H1 (cell line): ENCODE measurements around the gene PLCL1. TPM values are rescaled to one million over a fixed set of nuclear protein-coding genes. Genes with fewer than 3 reads are reported as not detected.

ENCODE experiments used
- CBX5 ChIP-seq: fragments of 300-800, 300-1000 bp; sonication (generic); IDR thresholded peaks from 2 replicates; pipeline ENCODE4 v1.7.1; 2016; ENCODE audit warnings: antibody characterized with exemption, low read length, low read depth
- GABPA ChIP-seq: IDR thresholded peaks from 2 replicates; pipeline ENCODE4 v1.6.1; 2011; ENCODE audit warnings: mild to moderate bottlenecking, low read length, moderate library complexity, borderline replicate concordance; ENCODE audit not compliant: insufficient read depth
- HDAC2 ChIP-seq, 2 experiments: fragments of 300-600 bp in 1 of 2; sonication (generic) in 1 of 2; IDR thresholded peaks; 2 replicates each; pipeline ENCODE4 v1.6.1; 2011 to 2012; ENCODE audit warnings: low read depth in 2 of 2, low read length in 2 of 2, mild to moderate bottlenecking in 2 of 2, moderate library complexity in 2 of 2, borderline replicate concordance in 1 of 2, inconsistent platforms in 1 of 2
- RXRA ChIP-seq: IDR thresholded peaks from 2 replicates; pipeline ENCODE4 v1.6.1; 2011; ENCODE audit warnings: low read depth, mild to moderate bottlenecking, low read length, moderate library complexity; ENCODE audit not compliant: insufficient read depth
- SAP30 ChIP-seq: fragments of 300-600 bp; sonication (generic); IDR thresholded peaks from 2 replicates; pipeline ENCODE4 v1.7.1; 2012; ENCODE audit warnings: low read length, moderate library complexity, mild to moderate bottlenecking, inconsistent platforms; ENCODE audit not compliant: insufficient read depth, insufficient replicate concordance
- TAF7 ChIP-seq: optimal IDR thresholded peaks from 2 replicates; pipeline ENCODE3; 2011; ENCODE audit warnings: low read depth, mild to moderate bottlenecking, inconsistent platforms, low read length, moderate library complexity, borderline replicate concordance
- YY1 ChIP-seq: IDR thresholded peaks from 2 replicates; pipeline ENCODE4 v1.6.1; 2011; ENCODE audit warnings: low read depth, mild to moderate bottlenecking, low read length
- polyA plus RNA-seq, 7 experiments: library from polyadenylated mRNA; depleted of rRNA in 3 of 7; stranded (reverse) in 5 of 7; unstranded in 2 of 7; fragments of >200 nt in 5 of 7; fragments of 200-250 nt in 2 of 7; gene quantifications; 1 replicate in 5 of 7; 2 replicates in 1 of 7; 4 replicates in 1 of 7; pipeline versions ENCODE4 v1.2.1 to v1.2.3, GENCODE V29; 2011 to 2013; ENCODE audit warnings: missing spikeins in 2 of 7, mixed read lengths in 2 of 7
- total RNA-seq: library from RNA; stranded (reverse); fragmentation: NEBNext Ultra II Directional; extraction: Animal tissue kit (Norgen Biotek cat#: 25700); gene quantifications from 2 replicates; pipeline ENCODE4 v1.2.1, GENCODE V29; 2021
- TF ChIP-seq, protein P1 (sequence below): fragments of 300-600 bp; sonication (generic); IDR thresholded peaks from 2 replicates; pipeline ENCODE4 v1.7.1; 2012; ENCODE audit warnings: low read length, moderate library complexity, mild to moderate bottlenecking, inconsistent platforms; ENCODE audit not compliant: insufficient replicate concordance
- TF ChIP-seq, protein P2 (sequence below): IDR thresholded peaks from 2 replicates; pipeline ENCODE4 v1.6.1; 2012; ENCODE audit warnings: low read length, inconsistent platforms

The PLCL1 gene
- total and polyA plus RNA-seq, 2 of the 8 experiments (the other 6 are each of a cell fraction or from before 2014, with no cell fraction given), result not detected

DNA sequence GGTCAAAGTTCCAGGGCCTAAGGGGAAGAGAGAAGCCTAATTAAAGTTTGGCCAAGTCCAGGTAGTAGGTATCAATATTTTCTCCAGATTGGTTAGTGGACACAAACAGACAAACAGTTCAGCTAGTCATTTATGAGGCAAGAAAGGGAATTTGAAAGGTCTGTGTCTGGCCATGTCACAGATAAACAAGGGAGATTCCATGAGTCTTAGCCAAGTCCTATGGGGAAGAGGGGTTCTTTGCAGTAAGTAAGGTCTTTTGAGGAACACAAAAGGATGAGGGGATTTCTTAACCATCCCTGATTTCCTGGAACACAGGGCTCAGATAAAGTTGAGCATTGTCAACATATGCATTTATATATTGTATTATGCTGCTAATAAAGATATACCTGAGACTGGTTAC lies 310.8 kb downstream of the PLCL1 start (continued):
- TF ChIP-seq, protein P1, sequence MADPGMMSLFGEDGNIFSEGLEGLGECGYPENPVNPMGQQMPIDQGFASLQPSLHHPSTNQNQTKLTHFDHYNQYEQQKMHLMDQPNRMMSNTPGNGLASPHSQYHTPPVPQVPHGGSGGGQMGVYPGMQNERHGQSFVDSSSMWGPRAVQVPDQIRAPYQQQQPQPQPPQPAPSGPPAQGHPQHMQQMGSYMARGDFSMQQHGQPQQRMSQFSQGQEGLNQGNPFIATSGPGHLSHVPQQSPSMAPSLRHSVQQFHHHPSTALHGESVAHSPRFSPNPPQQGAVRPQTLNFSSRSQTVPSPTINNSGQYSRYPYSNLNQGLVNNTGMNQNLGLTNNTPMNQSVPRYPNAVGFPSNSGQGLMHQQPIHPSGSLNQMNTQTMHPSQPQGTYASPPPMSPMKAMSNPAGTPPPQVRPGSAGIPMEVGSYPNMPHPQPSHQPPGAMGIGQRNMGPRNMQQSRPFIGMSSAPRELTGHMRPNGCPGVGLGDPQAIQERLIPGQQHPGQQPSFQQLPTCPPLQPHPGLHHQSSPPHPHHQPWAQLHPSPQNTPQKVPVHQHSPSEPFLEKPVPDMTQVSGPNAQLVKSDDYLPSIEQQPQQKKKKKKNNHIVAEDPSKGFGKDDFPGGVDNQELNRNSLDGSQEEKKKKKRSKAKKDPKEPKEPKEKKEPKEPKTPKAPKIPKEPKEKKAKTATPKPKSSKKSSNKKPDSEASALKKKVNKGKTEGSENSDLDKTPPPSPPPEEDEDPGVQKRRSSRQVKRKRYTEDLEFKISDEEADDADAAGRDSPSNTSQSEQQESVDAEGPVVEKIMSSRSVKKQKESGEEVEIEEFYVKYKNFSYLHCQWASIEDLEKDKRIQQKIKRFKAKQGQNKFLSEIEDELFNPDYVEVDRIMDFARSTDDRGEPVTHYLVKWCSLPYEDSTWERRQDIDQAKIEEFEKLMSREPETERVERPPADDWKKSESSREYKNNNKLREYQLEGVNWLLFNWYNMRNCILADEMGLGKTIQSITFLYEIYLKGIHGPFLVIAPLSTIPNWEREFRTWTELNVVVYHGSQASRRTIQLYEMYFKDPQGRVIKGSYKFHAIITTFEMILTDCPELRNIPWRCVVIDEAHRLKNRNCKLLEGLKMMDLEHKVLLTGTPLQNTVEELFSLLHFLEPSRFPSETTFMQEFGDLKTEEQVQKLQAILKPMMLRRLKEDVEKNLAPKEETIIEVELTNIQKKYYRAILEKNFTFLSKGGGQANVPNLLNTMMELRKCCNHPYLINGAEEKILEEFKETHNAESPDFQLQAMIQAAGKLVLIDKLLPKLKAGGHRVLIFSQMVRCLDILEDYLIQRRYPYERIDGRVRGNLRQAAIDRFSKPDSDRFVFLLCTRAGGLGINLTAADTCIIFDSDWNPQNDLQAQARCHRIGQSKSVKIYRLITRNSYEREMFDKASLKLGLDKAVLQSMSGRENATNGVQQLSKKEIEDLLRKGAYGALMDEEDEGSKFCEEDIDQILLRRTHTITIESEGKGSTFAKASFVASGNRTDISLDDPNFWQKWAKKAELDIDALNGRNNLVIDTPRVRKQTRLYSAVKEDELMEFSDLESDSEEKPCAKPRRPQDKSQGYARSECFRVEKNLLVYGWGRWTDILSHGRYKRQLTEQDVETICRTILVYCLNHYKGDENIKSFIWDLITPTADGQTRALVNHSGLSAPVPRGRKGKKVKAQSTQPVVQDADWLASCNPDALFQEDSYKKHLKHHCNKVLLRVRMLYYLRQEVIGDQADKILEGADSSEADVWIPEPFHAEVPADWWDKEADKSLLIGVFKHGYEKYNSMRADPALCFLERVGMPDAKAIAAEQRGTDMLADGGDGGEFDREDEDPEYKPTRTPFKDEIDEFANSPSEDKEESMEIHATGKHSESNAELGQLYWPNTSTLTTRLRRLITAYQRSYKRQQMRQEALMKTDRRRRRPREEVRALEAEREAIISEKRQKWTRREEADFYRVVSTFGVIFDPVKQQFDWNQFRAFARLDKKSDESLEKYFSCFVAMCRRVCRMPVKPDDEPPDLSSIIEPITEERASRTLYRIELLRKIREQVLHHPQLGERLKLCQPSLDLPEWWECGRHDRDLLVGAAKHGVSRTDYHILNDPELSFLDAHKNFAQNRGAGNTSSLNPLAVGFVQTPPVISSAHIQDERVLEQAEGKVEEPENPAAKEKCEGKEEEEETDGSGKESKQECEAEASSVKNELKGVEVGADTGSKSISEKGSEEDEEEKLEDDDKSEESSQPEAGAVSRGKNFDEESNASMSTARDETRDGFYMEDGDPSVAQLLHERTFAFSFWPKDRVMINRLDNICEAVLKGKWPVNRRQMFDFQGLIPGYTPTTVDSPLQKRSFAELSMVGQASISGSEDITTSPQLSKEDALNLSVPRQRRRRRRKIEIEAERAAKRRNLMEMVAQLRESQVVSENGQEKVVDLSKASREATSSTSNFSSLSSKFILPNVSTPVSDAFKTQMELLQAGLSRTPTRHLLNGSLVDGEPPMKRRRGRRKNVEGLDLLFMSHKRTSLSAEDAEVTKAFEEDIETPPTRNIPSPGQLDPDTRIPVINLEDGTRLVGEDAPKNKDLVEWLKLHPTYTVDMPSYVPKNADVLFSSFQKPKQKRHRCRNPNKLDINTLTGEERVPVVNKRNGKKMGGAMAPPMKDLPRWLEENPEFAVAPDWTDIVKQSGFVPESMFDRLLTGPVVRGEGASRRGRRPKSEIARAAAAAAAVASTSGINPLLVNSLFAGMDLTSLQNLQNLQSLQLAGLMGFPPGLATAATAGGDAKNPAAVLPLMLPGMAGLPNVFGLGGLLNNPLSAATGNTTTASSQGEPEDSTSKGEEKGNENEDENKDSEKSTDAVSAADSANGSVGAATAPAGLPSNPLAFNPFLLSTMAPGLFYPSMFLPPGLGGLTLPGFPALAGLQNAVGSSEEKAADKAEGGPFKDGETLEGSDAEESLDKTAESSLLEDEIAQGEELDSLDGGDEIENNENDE, result no peak
- TF ChIP-seq TAF7, result no peak
- TF ChIP-seq GABPA, result no peak
- no peak for TF ChIP-seq RXRA
- TF ChIP-seq, protein P2, sequence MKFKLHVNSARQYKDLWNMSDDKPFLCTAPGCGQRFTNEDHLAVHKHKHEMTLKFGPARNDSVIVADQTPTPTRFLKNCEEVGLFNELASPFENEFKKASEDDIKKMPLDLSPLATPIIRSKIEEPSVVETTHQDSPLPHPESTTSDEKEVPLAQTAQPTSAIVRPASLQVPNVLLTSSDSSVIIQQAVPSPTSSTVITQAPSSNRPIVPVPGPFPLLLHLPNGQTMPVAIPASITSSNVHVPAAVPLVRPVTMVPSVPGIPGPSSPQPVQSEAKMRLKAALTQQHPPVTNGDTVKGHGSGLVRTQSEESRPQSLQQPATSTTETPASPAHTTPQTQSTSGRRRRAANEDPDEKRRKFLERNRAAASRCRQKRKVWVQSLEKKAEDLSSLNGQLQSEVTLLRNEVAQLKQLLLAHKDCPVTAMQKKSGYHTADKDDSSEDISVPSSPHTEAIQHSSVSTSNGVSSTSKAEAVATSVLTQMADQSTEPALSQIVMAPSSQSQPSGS, result no peak
- TF ChIP-seq HDAC2 (IDR thresholded peaks at IDR 0.05; ENCODE audit: borderline replicate concordance in 1 of 2, low read depth in 2 of 2, low read length in 2 of 2), result no peak
- no peak for TF ChIP-seq SAP30
- no peak for TF ChIP-seq YY1
- TF ChIP-seq CBX5, result no peak
